Hematopoietic multipotent progenitor cell (in vitro differentiated cells): ENCODE measurements around the gene REV3L. TPM values are rescaled to one million over a fixed set of nuclear protein-coding genes. Genes with fewer than 3 reads are reported as not detected.

Experiments
- DNase-seq, 3 donors: peaks; one replicate each; pipeline ENCODE4 v3.0.0-alpha.2; 2011 to 2015; ENCODE audit warnings: low read depth in 2 of 3, low spot score in 2 of 3
- total RNA-seq: library from RNA; depleted of rRNA; stranded (reverse); fragments of >200 nt; gene quantifications from one replicate; pipeline ENCODE4 v1.2.3, GENCODE V29; 2012

Gene REV3L
- total RNA-seq, 1 donor = 11.3 TPM

DNA sequence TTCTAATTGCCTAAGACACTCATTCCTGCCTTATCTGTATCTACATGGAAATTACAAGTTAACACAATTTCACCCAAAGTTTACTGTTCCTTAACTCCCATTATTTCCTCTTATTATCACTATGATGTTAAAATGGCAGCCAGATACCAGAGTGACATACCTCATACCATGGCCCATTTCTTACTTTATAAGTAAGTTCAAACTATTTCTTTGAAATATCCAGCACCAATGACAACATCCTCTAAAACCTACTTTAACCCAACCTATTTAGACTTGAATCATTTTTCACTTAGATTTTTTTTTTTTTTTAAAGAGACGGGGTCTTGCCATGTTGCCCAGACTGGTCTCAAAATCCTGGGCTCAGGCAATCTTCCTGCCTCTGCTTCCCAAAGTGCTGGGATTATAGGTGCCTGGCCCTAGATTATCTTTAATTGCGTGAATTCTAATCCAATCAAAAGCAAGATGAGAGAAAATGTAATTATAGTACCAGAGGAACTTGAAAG is 10.0 kb downstream of the REV3L start:
- no peak for DNase-seq

GRCh38 chr6:111471958-111472357 is 11.1 kb downstream of the REV3L start:
- DNase-seq = no peak

- DNase-seq = no peak
Measured at GRCh38 chr6:111471533-111471932, 11.5 kb downstream of the REV3L start.

GRCh38 chr6:111470991-111471390 is 12.0 kb downstream of the REV3L start:
- no peak for DNase-seq

- DNase-seq = no peak
Measured at GRCh38 chr6:111469543-111469942, 13.5 kb downstream of the REV3L start.

DNA sequence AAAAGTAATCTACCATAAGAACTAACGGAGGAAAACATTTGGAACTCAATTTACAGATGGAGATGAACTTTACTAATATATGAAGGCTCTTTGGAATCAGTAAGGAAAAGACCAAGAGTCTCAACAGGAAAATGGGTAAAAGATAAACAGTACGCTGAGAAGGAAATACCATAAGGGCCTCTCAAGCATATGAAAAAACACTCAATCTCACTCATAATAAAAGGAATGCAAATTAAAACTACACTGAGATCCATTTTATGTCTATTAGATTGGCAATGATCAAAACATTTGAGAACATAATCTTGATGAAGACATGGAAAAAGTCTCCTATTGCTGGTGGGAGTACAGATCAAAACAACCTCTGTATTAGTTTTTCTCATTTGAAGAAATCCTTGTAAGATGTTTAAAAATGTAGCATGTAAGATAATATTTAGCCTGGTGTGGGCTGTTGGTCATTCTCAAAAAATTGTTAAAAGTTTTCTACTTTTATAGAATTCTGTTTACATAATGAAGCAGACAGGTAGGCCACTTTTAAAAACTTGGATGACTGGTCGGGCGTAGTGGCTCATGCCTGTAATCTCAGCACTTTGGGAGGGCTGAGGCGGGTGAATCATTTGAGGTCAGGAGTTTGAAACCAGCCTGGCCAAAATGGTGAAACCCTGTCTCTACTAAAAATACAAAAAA is 14.5 kb downstream of the REV3L start:
- DNase-seq = no peak

- DNase-seq = no peak
Measured at GRCh38 chr6:111464184-111464583, 18.8 kb downstream of the REV3L start.

DNA sequence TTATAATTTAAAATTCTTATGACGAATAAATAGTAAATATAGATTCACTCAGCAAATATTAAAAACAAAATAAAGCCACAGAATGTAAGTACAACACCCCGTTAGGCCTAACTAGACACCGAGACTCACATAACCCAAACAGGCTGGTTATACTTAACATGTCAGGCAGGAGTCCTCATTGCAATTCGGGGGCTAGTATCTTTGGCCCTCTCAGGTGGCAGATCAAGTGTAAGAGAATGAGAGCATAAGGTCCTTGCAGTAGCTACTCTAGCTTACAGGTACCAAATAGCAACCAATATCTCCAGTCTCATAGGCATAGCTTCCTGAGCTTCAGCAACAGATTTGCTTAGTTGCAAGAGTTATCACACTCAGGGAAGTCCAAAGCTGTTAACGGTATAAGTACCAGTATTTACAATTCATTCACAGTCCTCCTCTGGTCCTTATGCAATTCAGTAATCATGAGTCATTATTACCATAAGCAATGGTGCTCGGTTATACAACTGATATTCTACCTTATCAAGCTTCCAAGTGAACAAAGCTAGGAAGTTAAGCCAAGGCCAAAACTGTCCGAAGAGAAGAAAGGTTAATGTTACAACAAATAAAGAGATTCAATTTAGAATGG is 20.1 kb downstream of the REV3L start:
- no peak for DNase-seq

DNA sequence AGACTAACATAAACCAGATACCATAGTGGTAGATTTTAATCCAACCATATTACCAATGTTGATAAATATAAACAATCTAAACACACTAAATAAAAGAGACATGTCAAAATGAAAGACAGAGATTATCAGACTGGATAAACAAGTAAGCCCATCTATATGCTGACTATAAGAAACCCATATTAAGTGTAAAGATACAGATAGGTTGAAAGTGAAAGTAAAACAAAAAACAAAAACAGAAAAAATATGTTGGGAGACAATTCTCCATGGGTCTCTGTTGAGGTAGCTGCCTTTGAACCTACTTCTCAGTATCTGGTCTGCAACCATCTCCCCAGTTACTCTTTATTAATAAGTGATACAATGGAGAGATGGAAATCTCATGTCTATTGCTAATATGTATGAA is 21.2 kb downstream of the REV3L start:
- DNase-seq = peak in 1 of 3 donors; percentile 17

DNA sequence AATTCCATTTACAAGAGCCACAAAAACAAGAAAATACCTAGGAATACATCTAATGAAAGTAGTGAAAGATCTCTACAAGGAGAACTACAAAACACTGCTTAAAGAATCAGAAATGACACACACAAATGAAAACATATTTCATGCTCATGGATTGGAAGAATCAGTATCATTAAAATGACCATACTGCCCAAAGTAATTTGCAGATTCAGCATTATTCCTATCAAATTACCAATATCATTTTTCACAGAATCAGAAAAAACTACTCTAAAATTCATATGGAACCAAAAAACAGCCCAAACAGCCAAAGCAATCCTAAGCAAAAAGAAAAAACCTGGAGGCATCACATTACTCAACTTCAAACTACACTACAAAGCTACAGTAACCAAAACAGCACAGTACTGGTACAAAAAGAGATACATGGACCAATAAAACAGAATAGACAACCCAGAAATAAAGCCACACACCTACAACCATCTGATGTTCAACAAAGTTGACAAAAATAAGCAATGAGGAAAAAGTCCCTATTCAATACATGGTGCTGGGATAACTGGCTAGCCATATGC is 24.3 kb downstream of the REV3L start:
- no peak for DNase-seq

DNA sequence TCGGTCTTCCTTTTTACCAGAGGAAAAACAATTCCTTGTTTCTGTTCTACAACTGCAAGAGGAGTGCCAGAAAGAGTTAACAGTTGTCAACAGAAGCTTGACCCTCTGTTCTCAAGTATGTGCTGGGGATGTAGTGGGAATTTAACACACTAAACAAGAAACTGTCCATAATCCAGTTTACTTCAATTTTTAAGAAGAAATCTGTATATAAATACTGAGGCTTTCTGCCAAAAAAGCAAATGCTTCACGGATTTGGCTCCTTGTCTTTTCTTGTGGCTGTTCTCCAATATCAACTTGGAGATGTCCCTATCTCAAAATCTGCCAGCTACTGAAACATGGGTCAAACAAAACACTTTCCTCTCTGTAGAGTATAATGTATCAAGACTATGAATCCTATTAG is 26.8 kb downstream of the REV3L start:
- no peak for DNase-seq

DNA sequence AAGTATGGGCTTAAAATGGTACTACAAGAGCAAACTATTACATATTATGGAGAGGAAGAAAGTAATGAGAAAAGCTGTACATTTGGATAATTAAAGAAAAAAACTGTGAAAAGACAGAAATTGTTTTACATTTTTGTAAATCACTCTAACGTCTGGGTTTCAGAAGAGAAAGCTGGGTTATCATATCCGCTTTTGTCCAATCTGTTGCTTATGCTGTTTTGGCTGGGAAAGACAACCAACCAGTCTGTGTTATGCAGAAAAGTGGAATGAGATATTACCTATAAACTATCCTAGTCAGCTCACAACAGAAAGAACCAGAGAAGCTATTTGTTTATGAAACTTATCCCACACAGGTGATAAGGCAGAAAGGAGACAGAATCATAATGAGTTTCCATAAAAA is 32.4 kb downstream of the REV3L start:
- DNase-seq = no peak

DNA sequence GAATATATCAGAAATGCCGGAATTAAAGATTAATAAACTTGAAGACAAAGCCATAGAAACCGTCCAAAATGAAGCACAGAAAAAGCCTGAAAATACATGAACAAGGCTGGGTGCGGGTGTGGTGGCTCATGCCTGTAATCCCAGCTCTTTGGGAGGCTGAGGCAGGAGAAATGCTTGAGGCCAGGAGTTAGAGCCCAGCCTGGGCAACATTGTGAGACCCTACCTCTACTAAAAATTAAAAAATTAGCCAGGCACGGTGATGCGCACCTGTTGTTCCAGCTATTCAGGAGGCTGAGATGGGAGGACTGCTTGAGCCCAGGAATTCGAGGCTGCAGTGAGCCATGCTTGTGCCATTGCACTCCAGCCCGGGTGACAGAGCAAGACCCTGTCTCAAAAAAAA is 32.9 kb downstream of the REV3L start:
- DNase-seq = no peak

GRCh38 chr6:111449129-111449528 is 33.9 kb downstream of the REV3L start:
- no peak for DNase-seq

GRCh38 chr6:111447051-111447450 is 36.0 kb downstream of the REV3L start:
- DNase-seq = no peak

GRCh38 chr6:111445861-111446267 is 37.2 kb downstream of the REV3L start:
- DNase-seq = no peak

GRCh38 chr6:111444794-111445193 is 38.2 kb downstream of the REV3L start:
- DNase-seq = no peak

DNA sequence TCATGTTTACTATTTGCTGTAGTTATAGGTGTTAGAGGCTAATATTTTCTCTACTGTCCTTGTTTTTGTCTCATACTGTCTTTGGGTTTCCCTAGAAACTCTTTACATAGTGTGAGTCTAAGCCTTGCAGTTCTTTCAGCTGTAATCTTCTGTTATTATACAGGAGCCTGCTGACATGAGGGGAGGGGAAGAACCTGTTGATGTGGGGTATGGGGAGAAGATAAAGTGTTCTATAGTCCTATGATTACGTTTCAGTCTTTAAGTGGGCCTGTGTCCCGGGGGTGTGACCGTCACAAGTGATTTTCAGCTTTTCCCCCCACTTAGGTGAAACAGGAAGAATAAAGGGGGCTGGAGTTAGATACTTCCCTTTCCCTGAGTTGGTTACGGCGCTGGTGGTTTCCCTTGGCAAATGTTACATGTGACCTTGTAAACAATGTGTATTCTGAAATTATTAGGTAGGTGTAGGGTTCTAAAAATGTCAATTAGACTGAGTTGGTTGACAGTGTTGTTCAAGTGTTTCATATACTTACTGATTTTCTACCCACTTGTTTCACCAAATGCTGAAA is 41.3 kb downstream of the REV3L start:
- peak in 2 of 3 donors; percentile 66 to 77 for DNase-seq

DNA sequence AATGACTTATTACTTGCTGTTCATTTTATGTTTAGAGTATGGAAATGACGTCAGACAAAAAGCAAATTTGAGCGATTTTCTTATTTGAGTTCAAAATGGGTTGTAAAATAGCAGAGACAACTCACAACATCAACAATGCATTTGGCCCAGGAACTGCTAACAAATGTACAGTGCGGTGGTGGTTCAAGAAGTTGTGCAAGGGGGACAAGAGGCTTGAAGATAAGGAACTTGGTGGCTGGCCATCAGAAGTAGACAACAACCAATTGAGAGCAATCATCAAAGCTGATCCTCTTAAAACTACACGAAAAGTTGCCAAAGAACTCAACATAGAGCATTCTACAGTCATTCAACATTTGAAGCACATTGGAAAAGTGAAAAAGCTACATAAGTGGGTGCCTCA is 43.8 kb downstream of the REV3L start:
- no peak for DNase-seq

- DNase-seq = no peak
Measured at GRCh38 chr6:111437573-111437972, 45.4 kb downstream of the REV3L start.

DNA sequence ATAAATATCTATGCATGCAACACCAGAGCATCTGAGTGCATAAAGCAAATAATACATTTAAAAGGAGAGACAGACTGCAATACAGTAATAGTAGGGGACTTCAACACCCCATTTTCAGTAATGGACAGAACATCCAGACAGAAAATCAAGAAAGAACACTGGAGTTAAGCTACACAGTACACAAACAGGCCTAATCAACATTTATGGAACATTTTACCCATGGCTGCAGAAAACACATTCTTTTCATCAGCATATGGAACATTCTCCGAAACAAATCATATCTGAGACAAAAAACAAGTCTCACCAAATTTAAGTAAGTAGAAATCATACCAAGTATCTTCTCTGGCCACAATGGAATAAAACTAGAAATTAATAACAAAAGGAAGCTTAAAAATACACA is 50.5 kb downstream of the REV3L start:
- no peak for DNase-seq
